ENCODE results near the gene LMBR1L.

LMBR1L gene

DNA sequence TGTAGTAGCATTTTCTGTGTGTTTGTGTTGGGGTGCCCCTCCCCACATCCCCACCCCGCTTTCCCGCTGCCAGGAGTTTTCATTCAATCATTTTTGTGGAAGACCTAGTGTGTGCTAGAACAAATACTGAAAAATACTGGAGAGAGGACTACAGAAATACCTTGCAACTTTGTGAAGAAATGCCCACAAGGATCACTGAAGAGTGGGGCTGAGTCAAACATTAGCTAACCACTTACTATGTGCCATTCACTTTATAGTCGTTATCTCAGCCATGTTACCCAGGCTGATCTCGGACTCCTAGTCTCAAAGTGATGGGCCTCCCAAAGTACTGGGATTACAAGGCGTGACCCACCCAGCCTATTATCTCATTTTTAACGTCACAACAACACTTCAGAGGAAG lies 559 bp upstream of the LMBR1L start:
- DNase-seq, result no peak

DNA sequence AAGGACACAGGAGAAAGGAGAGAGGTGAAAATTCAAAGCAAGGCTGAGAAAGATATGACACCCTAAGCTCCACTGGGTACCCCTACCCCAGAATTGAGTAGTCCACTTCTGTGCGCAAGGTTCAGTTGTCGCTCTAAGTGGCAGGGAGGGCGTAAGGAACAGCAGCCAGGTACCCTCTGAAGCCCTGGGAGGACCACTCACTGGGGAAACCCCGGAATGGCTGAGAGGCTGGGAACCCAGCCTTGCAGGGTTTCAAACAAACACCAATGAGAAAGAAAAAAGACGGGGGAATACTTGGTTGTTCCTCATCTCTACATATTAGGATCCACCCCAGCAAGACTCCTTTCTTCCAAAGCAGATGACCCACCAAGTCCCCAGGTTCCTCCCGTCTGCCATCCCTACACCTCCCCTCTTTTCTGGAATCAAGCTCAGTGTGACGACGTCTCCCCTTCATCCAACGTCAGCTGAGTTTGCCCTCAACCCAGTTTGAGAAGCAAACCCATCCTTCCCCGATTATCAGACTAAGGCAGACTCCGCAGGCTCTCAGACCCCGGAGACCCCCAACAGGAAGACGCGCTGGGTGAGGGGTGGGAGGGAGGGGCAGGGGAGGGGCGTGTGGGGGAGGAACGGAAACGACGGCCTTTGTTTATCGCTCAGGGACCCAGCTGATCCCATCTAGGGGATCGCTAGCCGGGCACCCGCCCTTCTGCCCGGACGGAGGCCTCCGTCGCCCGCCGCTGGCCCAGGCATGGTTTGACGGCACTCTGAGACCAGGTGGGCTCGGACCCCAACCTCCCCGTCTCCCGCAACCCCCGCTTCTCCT lies 795 bp downstream of the LMBR1L start:
- DNase-seq, result peak; percentile 63

DNA sequence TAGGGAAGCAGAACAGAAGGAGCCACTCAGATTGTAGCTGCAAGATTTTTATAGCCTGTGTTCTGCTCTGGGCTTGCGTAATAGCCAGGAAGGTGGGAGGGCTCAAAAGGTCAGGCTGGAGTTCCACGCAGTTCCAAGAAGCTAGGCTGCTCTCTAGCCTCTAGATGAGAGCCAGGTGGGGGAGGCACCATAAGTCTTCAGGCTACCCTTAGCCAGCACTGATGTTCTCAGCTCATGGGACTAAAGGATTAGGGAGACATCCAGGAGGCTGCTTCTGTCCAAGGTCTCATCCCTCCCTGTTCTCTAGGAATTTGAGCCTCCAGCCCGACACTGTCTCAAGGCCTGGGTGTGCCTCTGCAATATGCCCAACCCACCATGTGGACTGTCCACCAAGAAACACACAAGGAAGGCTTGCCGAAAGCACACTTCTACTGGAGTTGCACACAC lies 1.7 kb downstream of the LMBR1L start:
- peak; percentile 46 for DNase-seq

DNA sequence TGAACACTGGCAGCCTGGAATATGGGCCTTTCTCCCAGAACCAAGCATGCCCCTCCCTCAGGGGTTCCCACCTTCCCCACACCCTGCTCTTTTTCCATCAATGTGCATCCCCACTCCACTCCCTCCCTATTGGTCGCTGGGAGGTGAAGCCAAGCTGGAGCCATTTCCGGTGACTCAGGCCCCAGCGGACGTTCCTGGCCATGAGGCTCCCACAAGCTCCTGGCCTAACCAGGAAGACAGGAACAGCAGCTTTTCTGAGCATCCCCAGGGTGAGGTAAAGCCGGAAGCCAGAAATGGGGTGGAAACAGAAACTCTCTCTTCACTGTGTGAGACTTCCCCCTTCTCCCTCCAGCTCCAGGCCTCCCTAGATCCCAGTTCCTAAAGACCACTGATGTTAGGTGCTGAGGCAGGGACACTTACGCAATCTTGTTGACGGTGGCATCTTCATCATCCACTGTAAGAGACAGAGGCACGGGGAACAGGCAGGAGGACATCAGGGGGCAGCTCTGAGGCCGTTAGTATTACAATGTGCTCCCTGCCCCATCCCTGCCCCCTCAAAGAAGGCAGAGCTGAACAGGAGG lies 5.1 kb downstream of the LMBR1L start:
- no peak for DNase-seq

DNA sequence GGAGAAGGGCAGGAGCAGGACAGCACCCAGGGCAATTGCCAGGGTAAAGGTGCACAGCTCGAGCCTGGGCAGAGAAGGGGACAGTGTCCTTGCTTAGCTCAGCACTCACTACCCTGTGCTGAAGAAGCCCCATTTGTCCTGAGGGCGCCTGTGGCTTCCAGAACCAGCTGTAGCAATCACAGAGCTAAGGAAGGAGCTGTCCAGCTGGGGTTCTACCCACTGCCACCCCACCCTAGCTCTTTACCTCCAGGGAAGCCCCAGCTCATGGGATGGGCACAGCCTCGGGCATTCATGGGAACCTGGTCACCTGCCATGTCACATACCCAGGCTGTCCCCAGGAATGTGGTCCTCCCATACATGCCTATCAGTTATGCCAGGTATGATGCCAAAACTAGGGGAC lies 5.8 kb downstream of the LMBR1L start:
- no peak for DNase-seq

DNA sequence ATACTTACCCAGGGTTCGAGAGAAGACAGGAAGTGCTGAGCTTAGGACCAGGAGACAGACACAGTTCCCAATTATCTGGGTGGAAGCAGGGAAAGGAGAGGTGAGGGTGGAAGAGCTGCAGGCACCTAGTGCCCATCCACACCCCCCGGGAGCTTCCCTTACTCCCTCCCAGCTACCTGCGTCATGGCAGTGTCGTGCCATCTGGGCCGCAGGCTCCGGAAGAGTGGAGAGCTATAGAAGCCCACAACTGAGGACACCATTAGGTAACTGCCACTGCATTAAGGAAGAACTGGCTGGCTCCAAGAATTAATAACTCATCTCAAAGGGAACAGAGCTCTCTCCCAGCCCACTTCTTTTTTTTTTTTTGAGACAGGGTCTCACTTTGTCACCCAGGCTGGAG lies 10.3 kb downstream of the LMBR1L start:
- DNase-seq, result no peak

DNA sequence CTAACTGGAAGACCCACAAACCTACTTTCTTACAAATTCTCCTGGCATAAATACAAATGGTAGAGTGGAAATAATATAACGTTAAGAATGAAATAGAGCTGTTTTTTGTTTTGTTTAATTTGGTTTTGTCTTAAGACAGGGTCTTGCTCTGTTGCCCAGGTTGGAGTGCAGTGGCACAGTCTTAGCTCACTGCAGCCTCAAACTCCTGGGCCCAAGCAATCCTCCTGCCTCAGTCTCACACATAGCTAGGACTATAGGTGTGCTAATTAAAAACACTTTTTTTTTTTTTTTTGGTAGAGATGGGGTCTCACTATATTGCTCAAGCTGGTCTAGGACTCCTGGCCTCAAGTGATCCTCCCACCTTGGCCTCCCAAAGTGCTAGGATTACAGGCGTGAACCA lies 11.9 kb downstream of the LMBR1L start:
- DNase-seq, result no peak

DNA sequence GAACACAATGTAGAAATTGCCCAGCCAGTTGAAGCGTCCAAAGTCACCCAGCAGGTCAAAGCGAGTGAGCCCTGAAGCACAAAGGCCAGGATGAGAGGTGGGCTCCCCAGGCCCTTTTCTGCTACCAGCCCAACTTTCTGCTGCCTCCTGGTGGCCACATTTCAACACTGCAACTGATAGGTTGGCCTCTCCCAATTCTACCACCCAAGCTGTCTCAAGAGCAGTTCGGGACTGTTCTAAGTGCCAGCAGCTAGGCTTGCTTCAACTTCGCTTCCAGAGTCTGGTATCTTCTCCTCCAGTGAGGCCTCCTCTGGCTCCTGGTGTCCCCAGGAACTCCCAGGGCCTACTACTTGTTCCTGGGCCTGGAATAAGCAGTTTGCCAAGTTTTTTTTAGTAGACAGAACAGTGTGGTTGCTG lies 12.6 kb downstream of the LMBR1L start:
- peak; percentile 51 for DNase-seq

DNA sequence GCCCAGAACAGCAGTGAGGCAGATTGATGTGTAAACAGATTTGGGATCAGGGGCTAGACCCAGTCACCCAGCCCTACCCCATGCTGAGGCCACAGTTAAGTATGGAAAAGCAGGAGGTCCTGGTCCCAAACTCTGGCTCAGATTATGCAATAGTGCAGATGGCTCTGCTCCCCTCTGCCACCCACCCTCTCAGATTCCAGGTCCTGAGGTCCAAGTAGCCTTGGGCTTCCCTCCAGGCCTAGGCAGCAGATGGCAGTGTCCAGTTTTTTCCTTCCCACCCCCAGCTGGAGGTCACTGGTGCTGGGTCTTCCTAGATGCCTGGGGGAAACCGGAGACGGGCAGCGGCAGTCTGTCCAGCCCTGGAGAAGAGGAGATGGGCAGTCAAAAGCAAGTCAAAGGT lies 13.3 kb downstream of the LMBR1L start:
- DNase-seq, result no peak

DNA sequence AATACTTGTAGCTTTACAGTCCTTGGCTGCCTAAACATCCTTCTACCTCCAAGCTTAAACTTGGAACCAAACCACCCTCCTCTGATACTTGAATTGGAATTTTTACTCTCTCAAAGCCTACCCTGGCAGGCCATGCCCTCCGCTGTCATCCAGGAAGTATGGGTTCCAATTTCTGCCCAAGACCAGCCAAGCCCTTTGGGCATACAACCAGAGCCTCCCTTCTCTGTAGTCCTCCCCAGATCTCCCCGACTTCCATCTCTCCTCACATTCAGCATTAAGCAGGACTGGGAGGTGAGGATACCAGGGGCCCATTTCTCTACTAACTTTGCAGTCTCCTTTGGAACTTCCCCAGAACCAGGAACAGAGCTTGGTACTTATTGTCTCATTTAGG lies 15.7 kb downstream of the LMBR1L start:
- DNase-seq, result no peak

DNA sequence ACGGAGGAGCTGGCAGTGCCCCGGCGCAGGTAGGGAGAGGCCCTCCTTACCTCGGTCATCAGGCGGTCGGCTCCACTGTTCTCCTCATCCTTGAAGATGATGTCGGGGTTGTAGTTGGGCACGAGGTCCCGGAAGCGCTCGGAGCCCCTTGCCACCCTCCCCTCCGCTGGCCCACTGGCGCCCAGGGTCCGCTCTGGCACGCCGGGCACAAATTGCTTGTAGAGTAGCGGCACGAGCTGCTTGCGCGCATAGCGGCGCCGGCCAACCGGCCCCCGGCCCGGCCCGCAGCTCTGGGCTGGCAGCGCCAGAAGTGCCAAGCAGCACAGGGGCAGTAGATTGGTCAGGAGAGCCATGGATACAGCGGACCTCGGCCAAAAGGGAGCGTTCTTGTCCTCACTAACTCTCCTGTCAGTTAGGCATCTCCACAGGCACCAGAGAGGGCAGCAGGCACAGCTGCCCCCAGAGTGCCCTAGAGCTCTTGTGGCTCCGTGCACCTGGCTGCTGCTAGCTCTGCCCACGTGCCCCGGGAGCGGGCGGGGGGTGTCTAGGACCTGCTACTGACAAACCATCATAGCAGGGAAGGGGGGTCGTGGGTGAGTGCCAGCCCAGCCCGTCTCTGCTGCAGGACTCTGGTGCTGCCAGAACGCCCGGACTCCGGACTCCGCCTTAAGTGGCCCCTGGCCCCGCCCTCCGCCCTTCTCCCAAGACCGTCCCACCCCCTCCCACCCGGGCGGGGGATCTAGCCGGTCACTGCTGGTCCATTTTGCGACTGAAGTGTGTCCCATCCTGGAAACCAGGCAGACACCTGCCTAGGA lies 16.3 kb downstream of the LMBR1L start, which contains the start of gene DHH:
TSS of gene DHH (minus strand) at position 642 of the 815 bp plus-strand sequence. CDS start at position 353, 289 bp downstream.
- DNase-seq, result peak; percentile 54

DNA sequence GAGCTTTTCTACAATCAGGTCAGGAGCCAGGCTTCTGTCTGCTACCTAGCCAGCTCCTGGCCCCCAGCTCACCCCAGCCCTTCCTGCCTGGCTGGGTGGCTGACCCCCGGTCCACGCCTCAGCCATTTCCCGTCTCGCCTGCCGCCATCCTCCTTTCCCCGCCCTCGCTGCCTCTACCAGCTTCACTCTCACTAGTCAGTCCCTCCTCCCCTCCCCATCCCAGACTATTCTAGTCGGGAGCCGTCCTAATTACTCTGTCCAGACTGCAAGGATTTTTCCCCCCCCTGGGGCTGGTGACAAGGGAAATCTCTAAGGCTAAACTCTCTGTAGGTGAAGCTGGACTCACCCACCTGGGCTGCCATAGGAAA lies 16.9 kb downstream of the LMBR1L start:
- peak; percentile 49 for DNase-seq

DNA sequence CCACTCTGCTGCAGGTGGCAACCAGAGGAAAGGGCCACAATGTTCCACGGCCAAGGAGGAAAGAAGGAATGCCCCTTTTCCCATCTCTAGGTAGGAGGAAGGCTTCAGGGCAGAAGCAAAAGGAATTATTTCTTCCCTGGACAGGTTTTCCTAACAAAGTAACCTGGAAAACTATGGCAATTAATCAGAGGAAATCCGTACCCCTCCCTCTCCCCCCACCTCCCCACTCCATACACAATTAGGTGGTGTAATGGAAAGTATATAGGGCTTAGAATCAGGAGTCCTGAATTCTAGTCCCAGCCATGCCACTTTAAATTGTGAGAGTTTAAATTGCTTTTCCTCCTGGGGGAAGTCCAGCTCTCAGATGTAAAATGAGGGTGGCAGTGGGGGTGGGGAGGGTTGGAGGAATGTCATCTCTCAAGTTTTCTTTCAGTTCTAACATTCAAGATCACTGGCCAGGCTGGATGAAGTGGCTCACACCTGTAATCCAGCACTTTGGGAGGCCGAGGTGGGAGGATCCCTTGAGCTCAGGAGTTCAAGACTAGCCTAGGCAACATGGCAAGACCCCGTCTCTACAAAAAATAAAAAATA lies 17.7 kb downstream of the LMBR1L start:
- DNase-seq, result no peak

DNA sequence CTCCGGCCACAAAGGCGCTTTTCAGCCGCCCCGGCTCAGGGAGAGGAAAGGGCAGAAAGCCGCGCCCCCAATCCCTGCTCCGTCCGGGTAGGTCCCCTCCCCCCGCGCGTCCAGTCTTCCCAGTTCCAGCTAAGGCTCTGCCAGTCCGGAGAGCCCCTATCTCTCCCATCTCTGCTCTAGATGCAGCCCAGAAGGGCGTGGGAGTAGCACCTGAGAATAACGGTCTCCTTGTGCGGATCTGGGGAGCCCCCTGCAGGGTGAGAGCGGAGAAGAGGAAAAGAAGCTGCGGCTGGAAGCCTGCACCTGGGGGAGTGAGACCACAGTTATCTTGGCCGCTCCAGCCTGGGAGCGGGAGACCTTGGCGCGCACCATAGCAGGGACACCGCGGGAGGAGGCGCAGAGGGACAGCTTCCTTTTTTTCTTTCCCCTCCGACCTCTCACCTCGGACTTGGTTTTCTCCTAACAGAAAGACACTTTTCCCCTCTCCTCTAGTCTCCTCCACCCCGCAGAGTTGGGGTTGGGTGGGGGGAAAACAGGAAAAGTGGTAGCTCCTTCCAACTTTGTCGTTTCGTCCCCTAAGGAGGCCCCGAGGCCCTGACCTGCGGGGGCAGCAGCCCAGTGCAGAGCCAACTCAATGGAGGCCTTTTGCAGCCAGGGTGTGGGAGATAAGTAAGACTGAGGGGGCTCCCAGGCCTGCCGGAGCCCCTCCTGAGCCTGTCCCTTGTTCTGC lies 18.4 kb downstream of the LMBR1L start:
- peak; percentile 57 for DNase-seq

DNA sequence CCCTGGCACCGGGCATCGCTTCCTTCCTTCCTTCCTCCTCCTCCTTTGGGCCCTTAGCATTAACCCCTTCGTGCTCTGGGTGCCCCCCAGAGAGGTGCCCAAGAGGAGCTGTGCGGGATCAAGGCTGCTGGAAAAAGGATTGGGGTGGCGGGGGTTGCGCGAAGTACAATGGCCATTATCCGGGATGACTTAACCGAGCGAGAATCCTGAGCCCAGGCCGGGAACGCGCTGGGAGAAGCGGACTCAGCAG lies 18.9 kb downstream of the LMBR1L start:
- no peak for DNase-seq

DNA sequence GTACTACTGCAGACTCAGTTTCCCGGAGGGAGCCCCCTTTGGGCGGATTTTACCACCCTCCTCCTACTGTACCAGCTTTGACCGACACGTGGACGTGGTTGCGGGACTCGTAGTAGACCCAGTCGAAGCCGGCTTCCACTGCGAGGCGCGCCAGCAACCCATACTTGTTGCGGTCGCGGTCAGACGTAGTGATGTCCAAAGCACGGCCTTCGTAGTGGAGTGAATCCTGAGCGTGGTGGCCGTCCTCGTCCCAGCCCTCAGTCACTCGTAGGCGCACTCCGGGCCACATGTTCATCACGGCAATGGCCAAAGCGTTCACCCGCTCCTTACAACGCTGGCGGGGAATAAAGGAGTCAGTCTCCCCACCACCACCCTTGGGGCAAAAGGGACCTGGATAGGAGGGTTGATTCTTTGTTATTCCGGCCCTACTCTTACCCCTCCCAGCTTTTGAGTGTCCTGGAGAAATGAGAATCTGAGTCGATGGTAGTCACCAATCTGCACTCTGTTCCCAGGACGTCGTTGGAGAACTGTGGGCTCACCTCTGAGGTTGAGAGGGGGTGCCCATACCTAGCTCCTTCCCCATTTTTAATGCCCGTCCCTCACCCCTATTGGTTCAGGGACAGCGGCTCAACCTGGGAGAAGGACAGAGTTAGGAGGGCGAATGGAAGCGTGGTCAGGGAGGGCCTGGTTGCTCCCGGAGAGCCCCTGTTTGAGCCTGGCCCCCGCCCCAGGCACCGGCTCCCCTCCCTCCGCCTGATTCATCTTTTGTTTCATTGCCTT lies 19.4 kb downstream of the LMBR1L start:
- peak; percentile 43 for DNase-seq

DNA sequence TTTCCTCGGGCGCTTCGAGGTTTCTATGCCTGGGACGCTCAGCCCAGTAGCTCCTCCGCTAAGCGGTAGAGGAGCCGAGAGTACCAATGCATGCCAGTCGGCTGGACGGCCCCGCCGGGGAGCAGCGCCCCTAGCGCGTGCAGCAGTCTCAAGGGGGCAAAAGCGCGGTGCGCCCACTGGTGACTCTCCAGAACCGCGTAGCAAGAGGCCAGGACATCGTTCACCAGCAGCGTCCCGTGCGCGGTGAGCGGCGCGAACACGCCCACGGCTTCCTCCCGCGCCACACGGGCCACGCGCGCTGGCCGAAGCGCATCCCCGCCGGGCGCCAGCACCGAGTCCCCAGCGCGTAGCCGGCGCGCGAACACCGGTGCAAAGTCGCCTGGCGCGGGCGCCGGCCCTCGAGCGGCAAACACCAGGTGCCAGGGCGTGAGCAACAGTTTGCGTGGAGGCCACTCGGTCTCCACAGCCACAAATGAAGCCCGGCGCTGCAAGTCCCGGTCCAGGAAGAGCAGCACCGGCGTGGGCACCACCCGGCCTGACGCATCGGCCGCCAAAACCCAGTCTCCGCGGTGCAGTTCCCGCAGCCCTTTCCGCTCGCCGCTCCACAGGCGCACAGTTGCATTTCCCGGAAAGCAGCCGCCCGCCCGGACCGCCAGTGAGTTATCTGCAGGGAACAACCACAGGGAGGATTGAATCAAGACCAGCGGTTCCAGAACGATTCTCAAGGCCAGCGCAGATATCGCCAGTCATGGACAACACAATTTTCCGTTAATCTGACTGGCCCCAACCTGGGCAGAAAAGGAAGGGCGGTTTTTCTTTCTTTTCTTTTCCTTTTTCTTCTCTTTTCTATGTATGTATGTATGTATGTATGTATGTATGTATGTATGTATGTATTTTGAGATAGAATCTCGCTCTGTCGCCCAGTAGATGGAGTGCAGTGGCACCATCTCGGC lies 20.6 kb downstream of the LMBR1L start:
- peak; percentile 74 for DNase-seq

DNA sequence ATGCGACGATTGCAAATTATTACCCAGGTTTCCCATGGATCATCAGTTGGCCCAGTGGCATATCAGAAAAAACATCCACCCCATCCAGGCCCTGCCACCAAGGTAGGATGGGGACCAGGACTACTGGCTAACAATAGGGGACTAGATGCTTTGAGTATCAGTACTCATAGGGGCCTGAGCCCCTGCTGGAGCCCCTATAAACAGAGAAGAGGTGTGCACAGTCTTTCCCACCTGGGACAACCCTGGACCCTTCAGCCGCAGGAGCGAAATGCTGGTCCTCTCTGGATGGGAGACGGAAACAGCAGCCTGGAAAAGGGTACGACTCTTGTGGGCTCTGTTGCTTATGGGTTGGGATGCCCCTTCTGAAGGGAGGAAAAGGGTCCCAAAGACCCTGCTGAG lies 21.7 kb downstream of the LMBR1L start:
- no peak for DNase-seq

DNA sequence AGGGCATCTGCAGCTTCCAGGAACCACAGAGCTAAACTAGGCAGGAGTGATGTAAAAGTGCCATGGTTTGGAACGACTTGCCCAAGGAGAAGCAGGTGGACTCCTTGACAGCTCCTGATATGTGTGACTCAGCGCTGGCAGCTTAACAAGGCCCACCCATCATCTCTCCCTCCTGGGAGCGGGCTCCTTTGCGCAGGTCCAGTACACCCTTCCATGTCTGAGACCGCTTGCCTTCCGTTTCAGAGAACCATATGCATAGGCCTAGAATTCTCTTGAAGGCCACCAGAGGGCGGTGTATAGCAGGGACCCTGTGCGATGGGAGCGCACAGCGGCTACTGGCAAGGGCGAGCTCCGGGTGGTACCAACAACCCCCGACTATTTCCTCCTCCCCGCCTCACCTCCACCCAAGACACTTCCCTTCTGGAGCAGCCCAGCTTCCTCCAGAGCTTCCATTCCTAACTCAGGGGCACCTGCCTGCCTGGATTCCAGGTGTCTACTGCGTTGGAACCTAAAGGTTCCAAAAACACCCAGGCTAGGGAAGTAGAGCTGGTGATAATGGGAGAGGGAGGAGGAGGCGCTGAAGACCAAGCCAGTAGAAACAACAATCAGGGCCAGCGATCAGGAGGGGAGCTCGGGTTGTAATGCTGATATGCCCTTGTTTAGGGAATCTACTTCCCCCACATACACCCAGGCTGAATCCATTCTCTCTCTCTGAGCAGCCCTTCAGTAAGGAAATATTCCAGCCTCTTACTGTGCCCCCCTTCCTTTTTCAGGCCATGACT lies 22.3 kb downstream of the LMBR1L start:
- peak; percentile 86 for DNase-seq

DNA sequence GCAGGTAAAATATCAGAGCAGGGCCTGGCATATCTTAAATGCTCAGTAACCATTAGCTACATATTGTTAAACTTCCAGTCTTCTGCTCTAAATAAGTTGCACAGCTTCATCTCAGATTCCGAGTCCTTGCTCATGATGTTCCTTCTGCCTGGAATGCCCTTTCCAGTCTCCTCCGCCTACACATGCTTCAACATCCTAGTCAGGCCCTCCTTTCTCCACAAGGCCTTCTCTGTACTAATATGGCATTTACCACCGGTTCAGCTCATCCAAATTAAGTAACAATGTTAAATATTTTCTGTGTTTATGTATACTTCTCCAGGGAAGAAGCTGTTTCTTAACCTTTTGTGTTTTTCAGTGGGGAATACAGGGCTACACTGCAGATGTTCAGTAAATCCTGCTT lies 24.5 kb downstream of the LMBR1L start:
- no peak for DNase-seq

Measured in femur (tissue), 1 donor.